Left hindlimb (tissue), 1 donor: ENCODE results near the gene AKNAD1.

Experiments used
- DNase-seq: peaks from one replicate; pipeline ENCODE4 v3.0.0-alpha.2; 2018

AKNAD1 gene

GRCh38 chr1:108862698-108863477 is 6.0 kb upstream of the AKNAD1 start:
- DNase-seq, result no peak

- DNase-seq, result no peak
Measured at GRCh38 chr1:108862017-108862610, 5.2 kb upstream of the AKNAD1 start.

GRCh38 chr1:108861566-108861965 is 4.7 kb upstream of the AKNAD1 start:
- no peak for DNase-seq

GRCh38 chr1:108860190-108860907 is 3.5 kb upstream of the AKNAD1 start:
- DNase-seq, result no peak

- DNase-seq, result peak; percentile 39
Measured at GRCh38 chr1:108858230-108858950, 1.5 kb upstream of the AKNAD1 start.

- peak; percentile 50 for DNase-seq
Measured at GRCh38 chr1:108854221-108855019, 2.5 kb downstream of the AKNAD1 start.

GRCh38 chr1:108852221-108852975 is 4.5 kb downstream of the AKNAD1 start:
- DNase-seq, result peak; percentile 44

- no peak for DNase-seq
Measured at GRCh38 chr1:108851567-108851966, 5.3 kb downstream of the AKNAD1 start.

- DNase-seq, result no peak
Measured at GRCh38 chr1:108850929-108851328, 6.0 kb downstream of the AKNAD1 start.

GRCh38 chr1:108848806-108849205 is 8.1 kb downstream of the AKNAD1 start:
- DNase-seq, result no peak

- DNase-seq, result no peak
Measured at GRCh38 chr1:108847494-108847893, 9.4 kb downstream of the AKNAD1 start.

- DNase-seq, result no peak
Measured at GRCh38 chr1:108845991-108846390, 10.9 kb downstream of the AKNAD1 start.

- no peak for DNase-seq
Measured at GRCh38 chr1:108845446-108845845, 11.4 kb downstream of the AKNAD1 start.

- DNase-seq, result no peak
Measured at GRCh38 chr1:108843390-108844137, 13.3 kb downstream of the AKNAD1 start.

GRCh38 chr1:108842525-108843181 is 14.2 kb downstream of the AKNAD1 start:
- no peak for DNase-seq

GRCh38 chr1:108841703-108842102 is 15.2 kb downstream of the AKNAD1 start:
- no peak for DNase-seq

GRCh38 chr1:108832929-108833328 is 24.0 kb downstream of the AKNAD1 start:
- DNase-seq, result no peak

- no peak for DNase-seq
Measured at GRCh38 chr1:108831225-108831624, 25.7 kb downstream of the AKNAD1 start.

- DNase-seq, result peak; percentile 73
Measured at GRCh38 chr1:108830119-108831008, 26.5 kb downstream of the AKNAD1 start.
